OCI-LY3 (cell line): ENCODE results near the gene RALBP1.
"Not testable (repeated sequence)": the region's sequence is repeated elsewhere in the genome, so short reads cannot be mapped to it uniquely, and the experiment has no call there.

Experiments
- H2AFZ ChIP-seq: fragments of 200-600, 300-600 bp; shearing (Covaris generic); 2 replicates; pipeline ENCODE4 v1.6.0; 2014; ENCODE audit warnings: antibody characterized with exemption, low read depth, low read length
- H3K27ac ChIP-seq: fragments of 200-600, 300-600 bp; sonication (generic); 2 replicates; pipeline ENCODE4 v1.5.1; 2014; ENCODE audit warnings: mild to moderate bottlenecking, low read length, moderate library complexity, mixed read lengths
- H3K27me3 ChIP-seq: fragments of 200-600, 300-600 bp; sonication (generic); 2 replicates; pipeline ENCODE4 v1.6.1; 2014; ENCODE audit warnings: low read depth, low read length, mixed read lengths
- H3K36me3 ChIP-seq: fragments of 200-600, 300-600 bp; sonication (generic); replicated peaks from 2 replicates; pipeline ENCODE3; 2014; ENCODE audit warnings: low read depth, low read length, mixed read lengths
- H3K4me1 ChIP-seq: fragments of 300-600, 200-600 bp; sonication (generic); 2 replicates; pipeline ENCODE4 v1.6.1; 2014; ENCODE audit warnings: low read length, mixed read lengths
- H3K4me2 ChIP-seq: fragments of 200-600, 300-600 bp; sonication (generic); 2 replicates; pipeline ENCODE4 v1.6.1; 2014; ENCODE audit warnings: low read length, mixed read lengths
- H3K4me3 ChIP-seq: fragments of 300-600, 200-600 bp; sonication (generic); 2 replicates; pipeline ENCODE4 v1.5.1; 2014; ENCODE audit warnings: antibody characterized with exemption, mild to moderate bottlenecking, low read length, moderate library complexity
- H3K79me2 ChIP-seq: fragments of 300-600, 200-600 bp; shearing (Covaris generic); 2 replicates; pipeline ENCODE4 v1.6.1; 2014; ENCODE audit warnings: mild to moderate bottlenecking, low read length, mixed read lengths
- H3K9ac ChIP-seq: fragments of 300-600, 200-600 bp; shearing (Covaris generic); 2 replicates; pipeline ENCODE4 v1.6.0; 2014; ENCODE audit warnings: mild to moderate bottlenecking, low read length, moderate library complexity
- H3K9me3 ChIP-seq: fragments of 200-600, 300-600 bp; shearing (Covaris generic); 2 replicates; pipeline ENCODE4 v1.6.1; 2014; ENCODE audit warnings: low read length, mixed read lengths; ENCODE audit not compliant: insufficient read depth
- H4K20me1 ChIP-seq: fragments of 200-600, 300-600 bp; sonication (generic); 2 replicates; pipeline ENCODE4 v1.6.1; 2016; ENCODE audit warnings: low read length, mixed read lengths; ENCODE audit not compliant: insufficient read depth
- EZH2phosphoT487 ChIP-seq: fragments of 200-600 bp; shearing (Covaris generic); IDR thresholded peaks from 2 replicates; pipeline ENCODE4 v1.6.1; 2018; ENCODE audit warnings: antibody characterized with exemption, mixed run types, low read depth
- TF ChIP-seq, protein P1 (sequence below): fragments of 200-600, 300-600 bp; sonication (generic); IDR thresholded peaks from 2 replicates; pipeline ENCODE4 v1.5.1; 2014; ENCODE audit warnings: antibody characterized with exemption, low read length, low read depth

The RALBP1 gene

DNA sequence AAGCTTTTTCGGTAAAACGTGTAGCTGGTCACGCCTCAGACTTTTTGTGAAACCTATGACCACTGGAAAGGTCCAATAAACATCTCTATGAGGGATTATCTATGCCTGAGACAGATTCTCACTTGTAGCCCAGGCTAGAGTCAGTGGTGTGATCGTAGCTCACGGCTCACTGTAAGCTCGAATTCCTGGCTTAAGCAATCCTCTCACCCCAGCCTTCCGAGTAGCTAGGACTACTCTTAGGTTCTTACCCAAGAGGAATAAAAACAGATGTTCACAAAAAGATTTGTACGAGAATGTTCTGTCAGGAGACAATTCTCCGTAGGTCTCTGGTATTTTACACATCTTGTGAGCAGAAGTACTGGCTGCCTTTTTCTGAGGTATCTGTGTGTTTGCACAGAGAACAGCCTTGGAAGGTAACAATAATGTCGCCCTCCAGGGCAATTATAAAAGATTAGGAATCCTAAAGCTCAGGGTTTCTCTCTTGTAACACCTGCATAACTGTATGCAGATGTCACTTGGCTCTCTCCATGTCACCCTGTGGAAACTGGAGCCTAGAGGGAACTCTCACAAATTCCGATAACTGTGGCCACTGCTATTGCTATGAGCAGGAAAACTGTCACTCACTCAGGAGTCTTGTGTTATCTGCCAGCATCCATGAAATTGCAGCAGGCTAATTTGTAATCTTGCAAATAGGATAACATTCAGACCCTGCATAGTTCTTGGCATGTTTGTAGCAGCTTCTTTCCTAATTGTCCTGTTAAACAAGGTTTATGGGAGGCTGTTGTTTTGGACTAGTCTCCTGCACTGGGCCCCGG is 25.5 kb upstream of the RALBP1 start:
- no peak overlapping the region for H3K4me3 ChIP-seq
- H2AFZ ChIP-seq = no peak overlapping the region
- no peaks in the 10 kb centered on the region for H4K20me1 ChIP-seq
- no peaks in the 10 kb centered on the region for H3K79me2 ChIP-seq
- 0 out of 2 replicates have a peak, but pooled peaks cover 4% of the 10 kb centered on the region for H3K9me3 ChIP-seq
- no peak overlapping the region for H3K9ac ChIP-seq
- no peaks in the 10 kb centered on the region for H3K27me3 ChIP-seq
- TF ChIP-seq, protein P1, sequence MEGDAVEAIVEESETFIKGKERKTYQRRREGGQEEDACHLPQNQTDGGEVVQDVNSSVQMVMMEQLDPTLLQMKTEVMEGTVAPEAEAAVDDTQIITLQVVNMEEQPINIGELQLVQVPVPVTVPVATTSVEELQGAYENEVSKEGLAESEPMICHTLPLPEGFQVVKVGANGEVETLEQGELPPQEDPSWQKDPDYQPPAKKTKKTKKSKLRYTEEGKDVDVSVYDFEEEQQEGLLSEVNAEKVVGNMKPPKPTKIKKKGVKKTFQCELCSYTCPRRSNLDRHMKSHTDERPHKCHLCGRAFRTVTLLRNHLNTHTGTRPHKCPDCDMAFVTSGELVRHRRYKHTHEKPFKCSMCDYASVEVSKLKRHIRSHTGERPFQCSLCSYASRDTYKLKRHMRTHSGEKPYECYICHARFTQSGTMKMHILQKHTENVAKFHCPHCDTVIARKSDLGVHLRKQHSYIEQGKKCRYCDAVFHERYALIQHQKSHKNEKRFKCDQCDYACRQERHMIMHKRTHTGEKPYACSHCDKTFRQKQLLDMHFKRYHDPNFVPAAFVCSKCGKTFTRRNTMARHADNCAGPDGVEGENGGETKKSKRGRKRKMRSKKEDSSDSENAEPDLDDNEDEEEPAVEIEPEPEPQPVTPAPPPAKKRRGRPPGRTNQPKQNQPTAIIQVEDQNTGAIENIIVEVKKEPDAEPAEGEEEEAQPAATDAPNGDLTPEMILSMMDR = no peak
- H3K4me2 ChIP-seq = no peak overlapping the region
- H3K36me3 ChIP-seq = no peaks in the 10 kb centered on the region
- H3K27ac ChIP-seq = no peak overlapping the region
- H3K4me1 ChIP-seq = no peaks in the 10 kb centered on the region

DNA sequence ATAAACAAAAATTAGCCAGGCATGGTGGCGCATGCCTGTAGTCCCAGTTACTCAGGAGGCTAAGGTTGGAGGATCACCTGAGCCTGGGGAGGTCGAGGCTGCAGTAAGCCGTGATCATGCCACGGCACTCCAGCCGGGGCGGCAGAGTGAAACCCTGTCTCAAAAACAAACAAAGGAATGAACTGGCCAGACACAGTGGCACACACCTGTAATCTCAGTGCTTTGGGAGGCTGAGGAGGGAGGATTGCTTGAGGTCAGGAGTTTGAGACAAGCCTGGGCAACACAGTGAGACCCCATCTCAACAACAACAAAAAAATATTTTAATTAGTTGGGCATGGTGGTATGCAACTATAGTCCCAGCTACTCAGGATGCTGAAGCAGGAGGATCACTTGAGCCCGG is 24.4 kb upstream of the RALBP1 start:
- not testable (repeated sequence) for H2AFZ ChIP-seq, H4K20me1 ChIP-seq, H3K4me2 ChIP-seq, H3K79me2 ChIP-seq, H3K4me3 ChIP-seq, H3K36me3 ChIP-seq, H3K27me3 ChIP-seq, H3K9ac ChIP-seq, H3K27ac ChIP-seq, H3K4me1 ChIP-seq
- H3K9me3 ChIP-seq = peaks cover 10% of the 10 kb centered on the region; the same call in 1 of the 2 replicates

DNA sequence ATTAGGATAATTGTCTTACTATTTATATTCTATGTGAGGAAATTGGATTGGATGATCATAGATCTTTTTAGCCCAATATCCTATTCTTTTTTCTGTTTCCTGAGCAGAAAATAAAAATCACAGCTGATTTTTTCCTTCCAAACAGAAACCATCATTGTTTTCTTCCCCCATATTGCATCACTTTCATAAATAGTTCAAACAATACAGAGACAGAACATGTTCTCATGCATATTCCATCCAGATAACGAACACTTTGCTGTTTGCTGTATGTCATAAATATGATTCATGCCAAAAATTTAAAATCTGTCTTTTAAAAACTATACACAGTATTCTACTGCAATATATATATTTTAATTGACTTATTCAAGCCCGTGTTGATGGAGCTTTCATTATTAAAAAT is 22.0 kb upstream of the RALBP1 start:
- no peaks in the 10 kb centered on the region for H4K20me1 ChIP-seq
- H3K27ac ChIP-seq = no peak overlapping the region
- H3K4me2 ChIP-seq = no peak overlapping the region
- no peak overlapping the region for H3K9ac ChIP-seq
- no peak overlapping the region for H3K4me3 ChIP-seq
- no peak for TF ChIP-seq EZH2phosphoT487
- TF ChIP-seq, protein P1 = no peak
- H3K27me3 ChIP-seq = no peaks in the 10 kb centered on the region
- no peak overlapping the region for H2AFZ ChIP-seq
- no peaks in the 10 kb centered on the region for H3K79me2 ChIP-seq
- no peaks in the 10 kb centered on the region for H3K36me3 ChIP-seq
- H3K9me3 ChIP-seq = peaks cover 10% of the 10 kb centered on the region; the same call in 1 of the 2 replicates
- no peaks in the 10 kb centered on the region for H3K4me1 ChIP-seq

DNA sequence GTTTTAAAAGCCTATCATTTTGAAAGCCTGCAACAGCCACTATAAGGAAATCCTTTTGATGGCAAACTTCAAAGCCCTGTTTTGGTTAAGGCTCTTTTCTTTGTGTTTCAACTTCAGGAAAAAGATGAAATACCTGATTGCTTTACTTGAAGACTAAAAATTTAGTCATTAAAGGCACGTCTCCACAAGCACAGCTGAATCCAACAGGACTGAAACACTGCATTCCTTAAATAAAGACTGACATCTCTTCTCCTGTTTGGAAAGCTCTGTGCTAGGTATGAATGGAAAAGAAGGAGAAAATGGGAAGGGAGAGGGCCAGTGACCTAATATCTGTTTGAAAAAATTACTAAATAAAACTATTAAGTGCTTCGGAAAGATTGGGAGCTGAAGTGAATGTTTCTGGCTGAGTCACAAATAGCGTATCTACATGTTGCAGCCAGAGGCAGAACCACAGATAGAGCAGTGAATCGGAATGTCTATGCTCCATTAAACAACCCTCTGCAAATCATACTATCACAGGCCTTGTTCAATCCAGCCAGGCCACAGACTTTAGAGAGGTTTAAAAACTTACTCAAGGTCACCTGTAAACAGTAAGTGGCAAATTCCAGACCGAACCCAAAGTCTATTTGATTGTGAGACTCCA is 21.1 kb upstream of the RALBP1 start:
- Histone ChIP-seq H3K27ac (no peak overlapping the region), H3K36me3 (no peaks in the 10 kb centered on the region), H3K9ac (no peak overlapping the region), H3K4me2 (no peak overlapping the region), H3K9me3 (peaks cover 10% of the 10 kb centered on the region; the same call in 1 of the 2 replicates), H3K4me1 (no peaks in the 10 kb centered on the region), H3K27me3 (no peaks in the 10 kb centered on the region), H2AFZ (no peak overlapping the region), H3K79me2 (no peaks in the 10 kb centered on the region), H3K4me3 (no peak overlapping the region), H4K20me1 (no peaks in the 10 kb centered on the region)
- TF ChIP-seq, protein P1 = no peak
- no peak for TF ChIP-seq EZH2phosphoT487
